H1 (cell line): ENCODE measurements around the gene MYLK. TPM values are rescaled to one million over a fixed set of nuclear protein-coding genes. Genes with fewer than 3 reads are reported as not detected.

Source experiments
- CTCF ChIA-PET: fragments of 300-600 bp; sonication (Branson Sonifier 250); formaldehyde crosslinking; loops from one replicate; lab custom pipeline; 2021; ENCODE audit not compliant: partially characterized antibody; lab: Charles Lee
- POLR2A ChIA-PET: fragments of 300-600 bp; sonication (Branson Sonifier 250); formaldehyde crosslinking; loops from one replicate; lab custom pipeline; 2021; ENCODE audit warnings: inconsistent platforms; ENCODE audit not compliant: partially characterized antibody; lab: Charles Lee
- DNase-seq, 2 experiments: peaks; one replicate each; pipeline versions ENCODE4 v3.0.0 to v3.0.0-alpha.2; 2010 to 2022; ENCODE audit warnings: low spot score in 2 of 2, low read depth in 1 of 2, mixed read lengths in 1 of 2
- FAIRE-seq: peaks from 2 replicates; lab custom pipeline; 2011; peaks lifted over from hg19 to GRCh38; lab: Jason Lieb, UNC
- H2AFZ ChIP-seq: 2 replicates; pipeline ENCODE4 v1.8.1; 2012; ENCODE audit warnings: low read length, inconsistent platforms
- H2AK5ac ChIP-seq: 2 replicates; pipeline ENCODE4 v1.6.1; 2013; ENCODE audit warnings: low read depth, low read length
- H2BK120ac ChIP-seq: replicated peaks from 2 replicates; pipeline ENCODE3; 2013; ENCODE audit warnings: low read depth, low read length, inconsistent platforms
- H2BK12ac ChIP-seq: 2 replicates; pipeline ENCODE4 v1.6.1; 2013; ENCODE audit warnings: low read depth, low read length
- H2BK15ac ChIP-seq: 2 replicates; pipeline ENCODE4 v1.6.1; 2013; ENCODE audit warnings: low read length
- H2BK20ac ChIP-seq: 2 replicates; pipeline ENCODE4 v1.6.1; 2013; ENCODE audit warnings: low read length
- H2BK5ac ChIP-seq: 2 replicates; pipeline ENCODE4 v1.6.1; 2013; ENCODE audit warnings: low read depth, low read length
- H3K14ac ChIP-seq: 2 replicates; pipeline ENCODE4 v1.6.1; 2013; ENCODE audit warnings: inconsistent platforms; ENCODE audit not compliant: insufficient read length
- H3K18ac ChIP-seq: 2 replicates; pipeline ENCODE4 v1.6.1; 2013; ENCODE audit warnings: low read length; ENCODE audit errors: extremely low read depth
- H3K23ac ChIP-seq: 2 replicates; pipeline ENCODE4 v1.6.1; 2013; ENCODE audit warnings: inconsistent platforms; ENCODE audit not compliant: insufficient read length
- H3K23me2 ChIP-seq: 2 replicates; pipeline ENCODE4 v1.6.1; 2013; ENCODE audit warnings: low read depth, low read length
- H3K27ac ChIP-seq: 2 replicates; pipeline ENCODE4 v1.6.1; 2011; ENCODE audit warnings: low read depth, low read length, inconsistent platforms
- H3K27me3 ChIP-seq, 4 experiments: replicated peaks in 1 of 4; 1 replicate in 1 of 4; 2 replicates in 3 of 4; pipeline versions ENCODE4 v1.6.1 to v1.8.1; 2011 to 2013; ENCODE audit warnings: low read length in 3 of 4, mild to moderate bottlenecking in 3 of 4, inconsistent platforms in 2 of 4, mixed read lengths in 2 of 4, moderate library complexity in 1 of 4; ENCODE audit not compliant: control insufficient read depth in 3 of 4, insufficient read depth in 3 of 4; ENCODE audit errors: extremely low read depth in 1 of 4
- H3K36me3 ChIP-seq, 4 experiments: 2 replicates each; pipeline versions ENCODE4 v1.6.1 to v1.8.1; 2011 to 2013; ENCODE audit warnings: mild to moderate bottlenecking in 4 of 4, low read length in 3 of 4, moderate library complexity in 2 of 4, control low read depth in 1 of 4, inconsistent platforms in 1 of 4; ENCODE audit not compliant: insufficient read depth in 4 of 4, control insufficient read depth in 2 of 4
- H3K4ac ChIP-seq: replicated peaks from 2 replicates; pipeline ENCODE3; 2013; ENCODE audit warnings: low read length, low read depth, mixed read lengths, inconsistent platforms; ENCODE audit not compliant: insufficient read length
- H3K4me1 ChIP-seq, 4 experiments: replicated peaks in 1 of 4; 1 replicate in 1 of 4; 2 replicates in 3 of 4; pipeline versions ENCODE4 v1.6.1 to v1.8.1; 2011 to 2013; ENCODE audit warnings: low read length in 3 of 4, inconsistent platforms in 2 of 4, mixed read lengths in 1 of 4; ENCODE audit not compliant: insufficient read depth in 4 of 4, control insufficient read depth in 3 of 4
- H3K4me2 ChIP-seq, 2 experiments: 2 replicates each; pipeline versions ENCODE4 v1.6.1 to v1.8.1; 2011 to 2013; ENCODE audit warnings: low read depth in 2 of 2, low read length in 2 of 2, control low read depth in 1 of 2, inconsistent platforms in 1 of 2, mild to moderate bottlenecking in 1 of 2; ENCODE audit not compliant: insufficient read depth in 1 of 2
- H3K4me3 ChIP-seq, 4 experiments: fragments of 200-600, 300-600 bp in 1 of 4; sonication (generic), shearing (Covaris generic), sonication (Bioruptor Twin) in 1 of 4; 2 replicates each; pipeline versions ENCODE4 v1.5.1 to v1.8.1; 2011 to 2016; ENCODE audit warnings: low read length in 4 of 4, low read depth in 3 of 4, control low read depth in 2 of 4, inconsistent platforms in 2 of 4, mild to moderate bottlenecking in 2 of 4, mixed read lengths in 1 of 4, moderate library complexity in 1 of 4; ENCODE audit not compliant: insufficient read depth in 2 of 4; ENCODE audit errors: extremely low read depth in 1 of 4
- H3K56ac ChIP-seq: replicated peaks from 2 replicates; pipeline ENCODE3; 2013; ENCODE audit warnings: low read depth, mild to moderate bottlenecking, mixed read lengths, low read length, inconsistent platforms; ENCODE audit not compliant: insufficient read length
- H3K79me1 ChIP-seq: 2 replicates; pipeline ENCODE4 v1.6.1; 2013; ENCODE audit warnings: low read depth, low read length, control low read depth
- H3K79me2 ChIP-seq, 2 experiments: 2 replicates each; pipeline versions ENCODE4 v1.6.1 to v1.8.1; 2012 to 2013; ENCODE audit warnings: low read length in 2 of 2, mild to moderate bottlenecking in 2 of 2, inconsistent platforms in 1 of 2; ENCODE audit not compliant: insufficient read depth in 2 of 2, control insufficient read depth in 1 of 2
- H3K9ac ChIP-seq, 4 experiments: replicated peaks in 1 of 4; 1 replicate in 1 of 4; 2 replicates in 3 of 4; pipeline versions ENCODE4 v1.6.1 to v1.8.1; 2011 to 2013; ENCODE audit warnings: low read depth in 3 of 4, low read length in 3 of 4, control low read depth in 2 of 4, mild to moderate bottlenecking in 2 of 4, moderate library complexity in 2 of 4, inconsistent platforms in 1 of 4; ENCODE audit errors: extremely low read depth in 1 of 4
- H3K9me3 ChIP-seq, 2 experiments: 2 replicates each; pipeline versions ENCODE4 v1.6.1 to v1.8.1; 2012 to 2013; ENCODE audit warnings: mild to moderate bottlenecking in 2 of 2, moderate library complexity in 2 of 2, control low read depth in 1 of 2, inconsistent platforms in 1 of 2, low read depth in 1 of 2, low read length in 1 of 2, mixed read lengths in 1 of 2; ENCODE audit not compliant: insufficient read depth in 2 of 2
- H4K20me1 ChIP-seq, 2 experiments: replicated peaks in 1 of 2; 2 replicates each; pipeline versions ENCODE3 to v1.8.1; 2011 to 2013; ENCODE audit warnings: inconsistent platforms in 2 of 2, low read length in 2 of 2, mild to moderate bottlenecking in 1 of 2; ENCODE audit not compliant: insufficient read depth in 2 of 2, control insufficient read depth in 1 of 2
- H4K5ac ChIP-seq: 2 replicates; pipeline ENCODE4 v1.6.1; 2013; ENCODE audit warnings: low read length, low read depth, mixed read lengths, inconsistent platforms; ENCODE audit not compliant: insufficient read length
- H4K8ac ChIP-seq: 2 replicates; pipeline ENCODE4 v1.8.0; 2013; ENCODE audit warnings: mild to moderate bottlenecking, moderate library complexity, low read length, inconsistent platforms; ENCODE audit not compliant: insufficient read depth; ENCODE audit errors: extremely low read depth
- H4K91ac ChIP-seq: replicated peaks from 2 replicates; pipeline ENCODE3; 2013; ENCODE audit warnings: low read length, mixed read lengths, inconsistent platforms; ENCODE audit not compliant: insufficient read length
- CEBPB ChIP-seq: IDR thresholded peaks from 2 replicates; pipeline ENCODE4 v1.6.1; 2012; ENCODE audit warnings: low read depth, low read length
- KDM5A ChIP-seq: fragments of 200-600 bp; IDR thresholded peaks from 2 replicates; pipeline ENCODE4 v1.7.1; 2012; ENCODE audit warnings: mild to moderate bottlenecking, low read length, inconsistent platforms, mixed read lengths
- MAX ChIP-seq: IDR thresholded peaks from 2 replicates; pipeline ENCODE4 v1.6.1; 2012; ENCODE audit warnings: inconsistent platforms
- PHF8 ChIP-seq: fragments of 200-600 bp; sonication (generic); conservative IDR thresholded peaks from 2 replicates; pipeline ENCODE4 v1.7.1; 2012; ENCODE audit warnings: low read depth, mild to moderate bottlenecking, inconsistent platforms, low read length, moderate library complexity
- RAD21 ChIP-seq, 2 experiments: IDR thresholded peaks in 1 of 2; conservative IDR thresholded peaks in 1 of 2; 2 replicates each; pipeline ENCODE4 v1.6.1; 2011; ENCODE audit warnings: low read depth in 2 of 2, low read length in 2 of 2, improper control_type of control experiment in 1 of 2, inconsistent platforms in 1 of 2, mild to moderate bottlenecking in 1 of 2, moderate library complexity in 1 of 2
- RXRA ChIP-seq: IDR thresholded peaks from 2 replicates; pipeline ENCODE4 v1.6.1; 2011; ENCODE audit warnings: low read depth, mild to moderate bottlenecking, low read length, moderate library complexity; ENCODE audit not compliant: insufficient read depth
- SAP30 ChIP-seq: fragments of 300-600 bp; sonication (generic); IDR thresholded peaks from 2 replicates; pipeline ENCODE4 v1.7.1; 2012; ENCODE audit warnings: low read length, moderate library complexity, mild to moderate bottlenecking, inconsistent platforms; ENCODE audit not compliant: insufficient read depth, insufficient replicate concordance
- SUZ12 ChIP-seq: fragments of 200-600 bp; sonication (generic); IDR thresholded peaks from 2 replicates; pipeline ENCODE4 v1.6.1; 2012; ENCODE audit warnings: mild to moderate bottlenecking, inconsistent platforms, low read length, moderate library complexity, mixed read lengths
- YY1 ChIP-seq: IDR thresholded peaks from 2 replicates; pipeline ENCODE4 v1.6.1; 2011; ENCODE audit warnings: low read depth, mild to moderate bottlenecking, low read length
- WGBS, 2 experiments: shearing (Covaris generic) in 1 of 2; methylation state at CpG; one replicate each; pipeline versions ENCODE4 v1.1.6 to v1.1.7; 2013 to 2015; ENCODE audit warnings: low lambda C conversion rate in 2 of 2, mixed read lengths in 2 of 2, inconsistent platforms in 1 of 2, low coverage in 1 of 2, missing lambda C conversion rate in 1 of 2; ENCODE audit not compliant: insufficient replicate concordance in 2 of 2, insufficient coverage in 1 of 2, insufficient read length in 1 of 2; ENCODE audit errors: extremely low coverage in 1 of 2, missing lambda C conversion rate in 1 of 2; 5-methylcytosine and 5-hydroxymethylcytosine counted together
- polyA plus RNA-seq, 7 experiments: library from polyadenylated mRNA; depleted of rRNA in 3 of 7; stranded (reverse) in 5 of 7; unstranded in 2 of 7; fragments of >200 nt in 5 of 7; fragments of 200-250 nt in 2 of 7; gene quantifications; 1 replicate in 5 of 7; 2 replicates in 1 of 7; 4 replicates in 1 of 7; pipeline versions ENCODE4 v1.2.1 to v1.2.3, GENCODE V29; 2011 to 2013; ENCODE audit warnings: missing spikeins in 2 of 7, mixed read lengths in 2 of 7
- total RNA-seq: library from RNA; stranded (reverse); fragmentation: NEBNext Ultra II Directional; extraction: Animal tissue kit (Norgen Biotek cat#: 25700); gene quantifications from 2 replicates; pipeline ENCODE4 v1.2.1, GENCODE V29; 2021
- TF ChIP-seq, protein P1 (sequence below): IDR thresholded peaks from 2 replicates; pipeline ENCODE4 v1.6.1; 2011; ENCODE audit warnings: low read depth, mild to moderate bottlenecking, low read length; ENCODE audit not compliant: insufficient read depth

Gene MYLK
- total and polyA plus RNA-seq, 2 of the 8 experiments (the other 6 are each of a cell fraction or from before 2014, with no cell fraction given): 11.6 to 21.3 TPM

DNA sequence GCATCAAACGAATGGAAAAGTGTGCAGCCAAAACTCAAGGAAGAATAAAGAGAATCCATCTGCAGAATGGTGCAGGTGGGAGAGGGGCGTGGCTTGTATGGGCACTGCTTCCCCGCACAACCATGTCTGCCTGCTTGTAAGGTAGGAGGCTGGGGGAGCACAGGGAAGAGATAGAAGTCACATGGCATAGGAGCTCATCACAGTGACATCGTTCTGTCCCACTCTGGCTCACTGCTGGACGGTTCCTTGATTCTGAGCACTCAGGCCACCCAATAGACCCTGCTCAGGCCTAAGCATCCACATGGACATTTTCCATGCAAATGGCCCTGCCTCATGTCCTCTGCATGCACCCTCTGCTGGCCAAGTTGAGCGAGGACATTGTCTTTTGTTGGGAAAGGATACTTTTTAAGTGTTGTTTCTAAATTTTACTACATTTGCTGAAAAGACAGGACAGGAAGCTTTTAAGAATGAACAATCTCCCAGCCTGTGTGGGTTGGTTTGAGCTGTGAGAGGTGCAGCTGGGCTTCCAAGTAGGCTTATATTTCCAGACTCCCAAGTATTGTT, 3.1 kb downstream of the MYLK start:
- Histone ChIP-seq H2BK12ac (no peak overlapping the region), H2BK5ac (no peak overlapping the region), H3K9ac (no peak overlapping the region), H4K20me1 (no peaks in the 10 kb centered on the region), H4K5ac (no peak overlapping the region), H4K8ac (no peak overlapping the region), H3K14ac (no peak overlapping the region), H3K4ac (no peak overlapping the region), H3K56ac (no peak overlapping the region), H2AFZ (0 out of 2 replicates have a peak overlapping the region, but pooled peaks have one; percentile 65), H2BK20ac (0 out of 2 replicates have a peak overlapping the region, but pooled peaks have one; percentile 34), H3K18ac (no peak overlapping the region), H2BK120ac (no peak overlapping the region), H2AK5ac (no peak overlapping the region), H3K79me1 (no peaks in the 10 kb centered on the region), H3K27ac (no peak overlapping the region), H3K27me3 (peaks cover 0 to 9% (median 4%) of the 10 kb centered on the region in 4 experiments; a peak in 3 of 7 replicates), H2BK15ac (peak overlapping the region; percentile 88; the same call in 1 of the 2 replicates), H3K9me3 (no peaks in the 10 kb centered on the region), H3K23ac (no peak overlapping the region), H3K23me2 (peaks cover 10% of the 10 kb centered on the region), H3K79me2 (no peaks in the 10 kb centered on the region), H3K4me3 (no peak overlapping the region), H3K4me1 (peaks cover 0 to 6% (median 3%) of the 10 kb centered on the region in 4 experiments; a peak in 5 of 7 replicates), H3K4me2 (no peak overlapping the region), H3K36me3 (no peaks in the 10 kb centered on the region), H4K91ac (no peak overlapping the region)
- ChIA-PET POLR2A (no interaction called here), CTCF (interaction anchor here (0.7 to 3.8 kb wide), 32 partner anchors 8 to 368 kb away, joined by 3 to 18 read pairs (median 5); no protein-coding TSS in a partner anchor)
- WGBS, 2 experiments: 65% methylated on average over 6 of the region's 6 CpGs; no CpG with 5 or more reads in 1 of the 2 experiments
- peak; percentile 72 for FAIRE-seq
- no peak for DNase-seq
- TF ChIP-seq MAX (peak; percentile 58; the same call in 1 of the 2 replicates), PHF8 (no peak), SUZ12 (no peak), RAD21 (IDR thresholded peaks at IDR 0.05 in 1 of 2, conservative IDR thresholded peaks at IDR 0.05 in 1 of 2; ENCODE audit: low read depth in 2 of 2, low read length in 2 of 2) (peak; percentile 52 to 63), SAP30 (no peak), KDM5A (no peak), CEBPB (no peak), RXRA (no peak), YY1 (peak; percentile 72; the same call in 1 of the 2 replicates)
- TF ChIP-seq, protein P1, sequence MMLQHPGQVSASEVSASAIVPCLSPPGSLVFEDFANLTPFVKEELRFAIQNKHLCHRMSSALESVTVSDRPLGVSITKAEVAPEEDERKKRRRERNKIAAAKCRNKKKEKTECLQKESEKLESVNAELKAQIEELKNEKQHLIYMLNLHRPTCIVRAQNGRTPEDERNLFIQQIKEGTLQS: no peak
